HEK293 (cell line): ENCODE results near the gene ARPC1A.

Source experiments
- GLI2 ChIP-seq: fragments of 450-650 bp; formaldehyde crosslinking; IDR thresholded peaks from 2 replicates; pipeline ENCODE4; 2017; ENCODE audit warnings: missing biosample characterization, missing genetic modification characterization, low read depth, borderline replicate concordance
- HOXD13 ChIP-seq: sonication (generic); formaldehyde crosslinking; IDR thresholded peaks from 2 replicates; pipeline ENCODE4 v1.8.0; 2022; ENCODE audit warnings: missing genetic modification reagents, borderline replicate concordance
- ZEB2 ChIP-seq: fragments of 450-650 bp; formaldehyde crosslinking; IDR thresholded peaks from 2 replicates; pipeline ENCODE4 v1.5.1; 2016; ENCODE audit warnings: missing biosample characterization, missing genetic modification characterization
- ZFHX2 ChIP-seq: fragments of 450-650 bp; formaldehyde crosslinking; conservative IDR thresholded peaks from 2 replicates; pipeline ENCODE4 v1.5.1; 2016; ENCODE audit warnings: missing biosample characterization, missing genetic modification characterization
- ZNF23 ChIP-seq: fragments of 450-650 bp; formaldehyde crosslinking; IDR thresholded peaks from 2 replicates; pipeline ENCODE4 v1.5.1; 2016; ENCODE audit warnings: missing biosample characterization, missing genetic modification characterization, borderline replicate concordance
- ZNF529 ChIP-seq: fragments of 450-650 bp; formaldehyde crosslinking; IDR thresholded peaks from 2 replicates; pipeline ENCODE4 v1.5.1; 2017; ENCODE audit warnings: missing genetic modification characterization, missing biosample characterization; ENCODE audit not compliant: insufficient replicate concordance
- TF ChIP-seq, protein P1 (sequence below): fragments of 450-650 bp; formaldehyde crosslinking; IDR thresholded peaks from 2 replicates; pipeline ENCODE4 v1.5.1; 2016; ENCODE audit warnings: missing biosample characterization, missing genetic modification characterization
- TF ChIP-seq, protein P2 (sequence below): fragments of 450-650 bp; formaldehyde crosslinking; IDR thresholded peaks from 2 replicates; pipeline ENCODE4 v1.5.1; 2016; ENCODE audit warnings: missing biosample characterization, missing genetic modification characterization
- TF ChIP-seq, protein P3 (sequence below): fragments of 450-650 bp; formaldehyde crosslinking; IDR thresholded peaks from 2 replicates; pipeline ENCODE4 v1.5.1; 2016; ENCODE audit warnings: missing biosample characterization, missing genetic modification characterization, borderline replicate concordance
- TF ChIP-seq, protein P4 (sequence below): fragments of 450-650 bp; formaldehyde crosslinking; IDR thresholded peaks from 2 replicates; pipeline ENCODE4 v1.5.1; 2016; ENCODE audit warnings: missing biosample characterization, missing genetic modification characterization

DNA sequence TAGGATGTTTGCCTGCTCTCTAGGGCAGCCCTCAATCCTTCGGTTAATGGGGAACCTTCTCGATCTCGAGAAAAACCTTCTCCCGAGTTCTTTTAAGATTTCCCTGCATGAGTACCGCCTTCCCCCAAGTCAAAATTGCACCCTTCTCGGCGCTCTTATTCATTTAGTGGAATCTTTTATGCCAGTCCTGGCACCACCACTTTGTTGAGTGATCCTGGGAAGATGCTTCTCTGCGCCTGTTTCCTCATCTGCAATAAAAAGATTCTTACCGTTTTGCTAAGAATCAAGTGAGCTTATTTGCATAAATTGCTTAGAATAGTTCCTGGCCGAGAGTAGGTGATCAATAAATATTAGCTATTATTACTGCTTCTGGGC, 697 bp downstream of the ARPC1A start:
- TF ChIP-seq ZNF23 (tag by site-specific recombination): no peak
- no peak for TF ChIP-seq HOXD13 (CRISPR knock-in tag)
- TF ChIP-seq, protein P1, sequence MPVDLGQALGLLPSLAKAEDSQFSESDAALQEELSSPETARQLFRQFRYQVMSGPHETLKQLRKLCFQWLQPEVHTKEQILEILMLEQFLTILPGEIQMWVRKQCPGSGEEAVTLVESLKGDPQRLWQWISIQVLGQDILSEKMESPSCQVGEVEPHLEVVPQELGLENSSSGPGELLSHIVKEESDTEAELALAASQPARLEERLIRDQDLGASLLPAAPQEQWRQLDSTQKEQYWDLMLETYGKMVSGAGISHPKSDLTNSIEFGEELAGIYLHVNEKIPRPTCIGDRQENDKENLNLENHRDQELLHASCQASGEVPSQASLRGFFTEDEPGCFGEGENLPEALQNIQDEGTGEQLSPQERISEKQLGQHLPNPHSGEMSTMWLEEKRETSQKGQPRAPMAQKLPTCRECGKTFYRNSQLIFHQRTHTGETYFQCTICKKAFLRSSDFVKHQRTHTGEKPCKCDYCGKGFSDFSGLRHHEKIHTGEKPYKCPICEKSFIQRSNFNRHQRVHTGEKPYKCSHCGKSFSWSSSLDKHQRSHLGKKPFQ: no peak
- TF ChIP-seq, protein P2, sequence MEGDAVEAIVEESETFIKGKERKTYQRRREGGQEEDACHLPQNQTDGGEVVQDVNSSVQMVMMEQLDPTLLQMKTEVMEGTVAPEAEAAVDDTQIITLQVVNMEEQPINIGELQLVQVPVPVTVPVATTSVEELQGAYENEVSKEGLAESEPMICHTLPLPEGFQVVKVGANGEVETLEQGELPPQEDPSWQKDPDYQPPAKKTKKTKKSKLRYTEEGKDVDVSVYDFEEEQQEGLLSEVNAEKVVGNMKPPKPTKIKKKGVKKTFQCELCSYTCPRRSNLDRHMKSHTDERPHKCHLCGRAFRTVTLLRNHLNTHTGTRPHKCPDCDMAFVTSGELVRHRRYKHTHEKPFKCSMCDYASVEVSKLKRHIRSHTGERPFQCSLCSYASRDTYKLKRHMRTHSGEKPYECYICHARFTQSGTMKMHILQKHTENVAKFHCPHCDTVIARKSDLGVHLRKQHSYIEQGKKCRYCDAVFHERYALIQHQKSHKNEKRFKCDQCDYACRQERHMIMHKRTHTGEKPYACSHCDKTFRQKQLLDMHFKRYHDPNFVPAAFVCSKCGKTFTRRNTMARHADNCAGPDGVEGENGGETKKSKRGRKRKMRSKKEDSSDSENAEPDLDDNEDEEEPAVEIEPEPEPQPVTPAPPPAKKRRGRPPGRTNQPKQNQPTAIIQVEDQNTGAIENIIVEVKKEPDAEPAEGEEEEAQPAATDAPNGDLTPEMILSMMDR (tag by site-specific recombination): no peak
- TF ChIP-seq ZFHX2 (tag by site-specific recombination): no peak
- TF ChIP-seq, protein P3, sequence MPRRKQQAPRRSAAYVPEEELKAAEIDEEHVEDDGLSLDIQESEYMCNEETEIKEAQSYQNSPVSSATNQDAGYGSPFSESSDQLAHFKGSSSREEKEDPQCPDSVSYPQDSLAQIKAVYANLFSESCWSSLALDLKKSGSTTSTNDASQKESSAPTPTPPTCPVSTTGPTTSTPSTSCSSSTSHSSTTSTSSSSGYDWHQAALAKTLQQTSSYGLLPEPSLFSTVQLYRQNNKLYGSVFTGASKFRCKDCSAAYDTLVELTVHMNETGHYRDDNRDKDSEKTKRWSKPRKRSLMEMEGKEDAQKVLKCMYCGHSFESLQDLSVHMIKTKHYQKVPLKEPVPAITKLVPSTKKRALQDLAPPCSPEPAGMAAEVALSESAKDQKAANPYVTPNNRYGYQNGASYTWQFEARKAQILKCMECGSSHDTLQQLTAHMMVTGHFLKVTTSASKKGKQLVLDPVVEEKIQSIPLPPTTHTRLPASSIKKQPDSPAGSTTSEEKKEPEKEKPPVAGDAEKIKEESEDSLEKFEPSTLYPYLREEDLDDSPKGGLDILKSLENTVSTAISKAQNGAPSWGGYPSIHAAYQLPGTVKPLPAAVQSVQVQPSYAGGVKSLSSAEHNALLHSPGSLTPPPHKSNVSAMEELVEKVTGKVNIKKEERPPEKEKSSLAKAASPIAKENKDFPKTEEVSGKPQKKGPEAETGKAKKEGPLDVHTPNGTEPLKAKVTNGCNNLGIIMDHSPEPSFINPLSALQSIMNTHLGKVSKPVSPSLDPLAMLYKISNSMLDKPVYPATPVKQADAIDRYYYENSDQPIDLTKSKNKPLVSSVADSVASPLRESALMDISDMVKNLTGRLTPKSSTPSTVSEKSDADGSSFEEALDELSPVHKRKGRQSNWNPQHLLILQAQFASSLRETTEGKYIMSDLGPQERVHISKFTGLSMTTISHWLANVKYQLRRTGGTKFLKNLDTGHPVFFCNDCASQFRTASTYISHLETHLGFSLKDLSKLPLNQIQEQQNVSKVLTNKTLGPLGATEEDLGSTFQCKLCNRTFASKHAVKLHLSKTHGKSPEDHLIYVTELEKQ (tag by site-specific recombination): no peak
- no peak for TF ChIP-seq ZNF529
- no peak for TF ChIP-seq GLI2
- no peak for TF ChIP-seq ZEB2 (tag by site-specific recombination)
- TF ChIP-seq, protein P4, sequence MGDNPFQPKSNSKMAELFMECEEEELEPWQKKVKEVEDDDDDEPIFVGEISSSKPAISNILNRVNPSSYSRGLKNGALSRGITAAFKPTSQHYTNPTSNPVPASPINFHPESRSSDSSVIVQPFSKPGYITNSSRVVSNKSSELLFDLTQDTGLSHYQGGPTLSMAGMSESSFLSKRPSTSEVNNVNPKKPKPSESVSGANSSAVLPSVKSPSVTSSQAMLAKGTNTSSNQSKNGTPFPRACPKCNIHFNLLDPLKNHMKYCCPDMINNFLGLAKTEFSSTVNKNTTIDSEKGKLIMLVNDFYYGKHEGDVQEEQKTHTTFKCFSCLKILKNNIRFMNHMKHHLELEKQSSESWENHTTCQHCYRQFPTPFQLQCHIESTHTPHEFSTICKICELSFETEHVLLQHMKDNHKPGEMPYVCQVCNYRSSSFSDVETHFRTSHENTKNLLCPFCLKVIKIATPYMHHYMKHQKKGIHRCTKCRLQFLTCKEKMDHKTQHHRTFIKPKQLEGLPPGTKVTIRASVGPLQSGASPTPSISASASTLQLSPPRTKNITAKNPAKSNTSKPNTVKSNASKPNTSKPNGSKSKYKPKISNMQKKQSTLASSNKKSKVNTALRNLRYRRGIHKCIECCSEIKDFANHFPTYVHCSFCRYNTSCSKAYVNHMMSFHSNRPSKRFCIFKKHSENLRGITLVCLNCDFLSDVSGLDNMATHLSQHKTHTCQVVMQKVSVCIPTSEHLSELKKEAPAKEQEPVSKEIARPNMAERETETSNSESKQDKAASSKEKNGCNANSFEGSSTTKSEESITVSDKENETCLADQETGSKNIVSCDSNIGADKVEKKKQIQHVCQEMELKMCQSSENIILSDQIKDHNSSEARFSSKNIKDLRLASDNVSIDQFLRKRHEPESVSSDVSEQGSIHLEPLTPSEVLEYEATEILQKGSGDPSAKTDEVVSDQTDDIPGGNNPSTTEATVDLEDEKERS (tag by site-specific recombination): no peak
